Measurements from ENCODE around the gene HOXA7.

The HOXA7 gene

GRCh38 chr7:27170426-27171324 is 14.2 kb upstream of the HOXA7 start:
- DNase-seq (ENCODE audit: low read depth) = no peak

- DNase-seq (ENCODE audit: low read depth) = no peak
Observed at GRCh38 chr7:27169658-27170425, 13.4 kb upstream of the HOXA7 start.

- DNase-seq (ENCODE audit: low read depth) = no peak
Observed at GRCh38 chr7:27168265-27168947, 11.9 kb upstream of the HOXA7 start.

- DNase-seq (ENCODE audit: low read depth) = no peak
Observed at GRCh38 chr7:27167916-27168264, 11.4 kb upstream of the HOXA7 start.

GRCh38 chr7:27166531-27167505 is 10.3 kb upstream of the HOXA7 start:
- no peak for DNase-seq (ENCODE audit: low read depth)

- no peak for DNase-seq (ENCODE audit: low read depth)
Observed at GRCh38 chr7:27165996-27166530, 9.6 kb upstream of the HOXA7 start.

- DNase-seq (ENCODE audit: low read depth) = no peak
Observed at GRCh38 chr7:27165089-27165995, 8.9 kb upstream of the HOXA7 start, which contains the start of gene HOXA9. Gene HOXA9 (minus strand): TSS chr7:27165537. CDS start chr7:27165457, 80 bp downstream.

GRCh38 chr7:27164367-27165088 is 8.1 kb upstream of the HOXA7 start:
- DNase-seq (ENCODE audit: low read depth) = no peak

- DNase-seq (ENCODE audit: low read depth) = no peak
Observed at GRCh38 chr7:27164045-27164366, 7.5 kb upstream of the HOXA7 start.

- DNase-seq (ENCODE audit: low read depth) = no peak
Observed at GRCh38 chr7:27163288-27164044, 7.0 kb upstream of the HOXA7 start.

- no peak for DNase-seq (ENCODE audit: low read depth)
Observed at GRCh38 chr7:27162561-27163287, 6.2 kb upstream of the HOXA7 start.

GRCh38 chr7:27161721-27162560 is 5.5 kb upstream of the HOXA7 start:
- DNase-seq (ENCODE audit: low read depth) = no peak

GRCh38 chr7:27161214-27161720 is 4.8 kb upstream of the HOXA7 start:
- no peak for DNase-seq (ENCODE audit: low read depth)

GRCh38 chr7:27160546-27161213 is 4.2 kb upstream of the HOXA7 start:
- DNase-seq (ENCODE audit: low read depth) = peak; percentile 81

GRCh38 chr7:27160145-27160545 is 3.7 kb upstream of the HOXA7 start:
- DNase-seq (ENCODE audit: low read depth) = no peak
